GM06990 (cell line): ENCODE measurements around the gene SSPN.

Source experiments
- DNase-seq: peaks from one replicate; pipeline ENCODE4 v3.0.0-alpha.2; 2011; ENCODE audit not compliant: insufficient read length; ENCODE audit errors: extremely low read depth
- H3K27me3 ChIP-seq: replicated peaks from 2 replicates; pipeline ENCODE4 v1.6.0; 2011; ENCODE audit warnings: low read length; ENCODE audit not compliant: control insufficient read depth, insufficient read depth
- H3K36me3 ChIP-seq: 2 replicates; pipeline ENCODE4 v1.5.1; 2011; ENCODE audit warnings: low read length; ENCODE audit not compliant: control insufficient read depth, insufficient read depth
- H3K4me3 ChIP-seq: replicated peaks from 2 replicates; pipeline ENCODE4 v1.5.1; 2011; ENCODE audit warnings: low read depth, mild to moderate bottlenecking, control low read depth, low read length
- TF ChIP-seq, protein P1 (sequence below): IDR thresholded peaks from 2 replicates; pipeline ENCODE4 v1.5.1; 2011; ENCODE audit warnings: low read length, control low read depth, mild to moderate bottlenecking, inconsistent platforms; ENCODE audit not compliant: insufficient read depth, poor library complexity, severe bottlenecking

The SSPN gene

DNA sequence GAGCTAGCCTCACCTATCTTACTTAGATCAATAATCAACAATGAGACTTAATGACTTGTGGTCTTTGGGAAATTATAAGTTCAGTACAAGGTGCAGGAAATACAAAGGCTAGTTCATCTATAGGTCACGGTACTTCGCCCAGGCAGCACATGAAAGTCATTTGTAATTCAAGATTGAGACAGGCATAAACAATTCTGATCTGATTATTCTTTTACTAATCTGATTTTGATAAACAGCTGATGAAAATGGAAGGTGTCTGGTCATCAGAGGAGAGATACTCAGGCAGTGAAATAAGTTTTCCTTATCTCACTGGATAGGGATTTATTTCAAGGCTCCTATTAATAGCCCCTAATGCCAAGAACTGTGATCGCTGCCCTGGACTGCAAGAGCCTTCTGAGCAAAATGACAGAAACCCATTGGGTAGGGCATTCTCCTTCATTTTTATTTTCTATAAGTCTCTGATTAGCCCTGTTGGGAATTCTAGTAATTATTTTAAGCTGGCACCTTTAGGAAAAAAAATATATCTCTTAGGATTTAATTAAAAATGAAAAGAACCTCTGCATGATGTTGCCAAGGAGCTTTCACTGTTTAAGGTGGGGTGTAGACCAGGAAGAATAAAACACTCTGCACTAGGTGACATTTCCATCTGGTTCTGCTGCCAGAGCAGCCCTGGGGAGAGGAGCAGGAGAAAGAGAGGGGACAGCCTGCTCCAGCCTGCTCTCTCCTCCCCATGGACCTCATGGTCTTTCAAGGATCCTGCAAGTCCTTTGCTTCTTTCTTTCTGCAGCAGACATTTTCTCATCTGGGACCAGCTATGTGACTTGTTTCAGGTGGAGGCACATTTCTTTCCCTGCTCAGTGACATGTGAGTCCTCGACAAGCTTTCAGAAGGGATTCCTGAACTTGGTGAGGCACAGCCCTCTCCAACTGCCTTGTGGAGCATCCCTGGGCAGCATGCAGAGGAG is 44.8 kb downstream of the SSPN start:
- H3K27me3 ChIP-seq = no peaks in the 10 kb centered on the region
- TF ChIP-seq, protein P1, sequence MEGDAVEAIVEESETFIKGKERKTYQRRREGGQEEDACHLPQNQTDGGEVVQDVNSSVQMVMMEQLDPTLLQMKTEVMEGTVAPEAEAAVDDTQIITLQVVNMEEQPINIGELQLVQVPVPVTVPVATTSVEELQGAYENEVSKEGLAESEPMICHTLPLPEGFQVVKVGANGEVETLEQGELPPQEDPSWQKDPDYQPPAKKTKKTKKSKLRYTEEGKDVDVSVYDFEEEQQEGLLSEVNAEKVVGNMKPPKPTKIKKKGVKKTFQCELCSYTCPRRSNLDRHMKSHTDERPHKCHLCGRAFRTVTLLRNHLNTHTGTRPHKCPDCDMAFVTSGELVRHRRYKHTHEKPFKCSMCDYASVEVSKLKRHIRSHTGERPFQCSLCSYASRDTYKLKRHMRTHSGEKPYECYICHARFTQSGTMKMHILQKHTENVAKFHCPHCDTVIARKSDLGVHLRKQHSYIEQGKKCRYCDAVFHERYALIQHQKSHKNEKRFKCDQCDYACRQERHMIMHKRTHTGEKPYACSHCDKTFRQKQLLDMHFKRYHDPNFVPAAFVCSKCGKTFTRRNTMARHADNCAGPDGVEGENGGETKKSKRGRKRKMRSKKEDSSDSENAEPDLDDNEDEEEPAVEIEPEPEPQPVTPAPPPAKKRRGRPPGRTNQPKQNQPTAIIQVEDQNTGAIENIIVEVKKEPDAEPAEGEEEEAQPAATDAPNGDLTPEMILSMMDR = no peak
- DNase-seq = no peak
- H3K4me3 ChIP-seq = no peak overlapping the region
- H3K36me3 ChIP-seq = no peaks in the 10 kb centered on the region

DNA sequence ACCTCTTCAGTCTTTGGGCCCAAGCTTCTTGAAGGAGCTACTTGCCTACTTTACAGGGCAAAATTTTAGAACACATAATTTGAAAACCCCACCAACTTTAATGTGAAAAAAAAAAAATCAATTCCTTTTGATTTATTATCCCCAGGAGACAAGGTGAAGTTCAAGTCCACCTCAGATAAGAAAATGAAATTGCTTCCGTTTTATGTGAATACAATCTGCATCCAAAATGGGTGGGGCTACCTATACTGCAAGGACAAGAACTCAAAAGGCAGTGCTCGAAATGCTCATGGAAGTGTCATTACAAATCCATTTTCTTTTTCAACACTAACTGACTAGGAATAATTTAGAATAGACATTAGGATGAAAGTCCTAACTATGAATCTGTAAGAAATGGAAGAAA is 45.7 kb downstream of the SSPN start:
- Histone ChIP-seq H3K36me3 (no peaks in the 10 kb centered on the region), H3K4me3 (no peak overlapping the region), H3K27me3 (no peaks in the 10 kb centered on the region)
- no peak for DNase-seq
- TF ChIP-seq, protein P1 = no peak

DNA sequence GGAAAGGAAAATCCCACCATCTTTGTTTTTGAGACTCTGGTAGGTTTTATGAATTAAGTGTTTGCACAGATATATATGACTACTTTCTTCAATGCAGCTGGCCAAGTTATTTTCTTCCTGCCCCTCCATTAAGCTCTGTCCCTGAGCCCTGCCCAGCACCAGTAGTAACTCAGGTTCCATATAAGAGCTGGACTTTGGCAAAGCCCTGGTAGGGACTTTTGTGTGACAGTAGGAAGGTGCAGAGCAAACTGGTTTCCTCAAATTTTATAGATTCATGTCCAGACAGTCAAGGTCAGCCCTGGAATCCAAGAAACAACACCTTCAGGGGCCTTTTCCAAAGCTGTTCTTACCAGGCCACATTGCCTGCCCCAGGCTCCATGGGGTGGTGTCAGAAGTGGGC is 47.3 kb downstream of the SSPN start:
- H3K36me3 ChIP-seq = no peaks in the 10 kb centered on the region
- TF ChIP-seq, protein P1 = no peak
- no peak overlapping the region for H3K4me3 ChIP-seq
- DNase-seq = no peak
- H3K27me3 ChIP-seq = no peaks in the 10 kb centered on the region; the same call in 1 of the 2 replicates

DNA sequence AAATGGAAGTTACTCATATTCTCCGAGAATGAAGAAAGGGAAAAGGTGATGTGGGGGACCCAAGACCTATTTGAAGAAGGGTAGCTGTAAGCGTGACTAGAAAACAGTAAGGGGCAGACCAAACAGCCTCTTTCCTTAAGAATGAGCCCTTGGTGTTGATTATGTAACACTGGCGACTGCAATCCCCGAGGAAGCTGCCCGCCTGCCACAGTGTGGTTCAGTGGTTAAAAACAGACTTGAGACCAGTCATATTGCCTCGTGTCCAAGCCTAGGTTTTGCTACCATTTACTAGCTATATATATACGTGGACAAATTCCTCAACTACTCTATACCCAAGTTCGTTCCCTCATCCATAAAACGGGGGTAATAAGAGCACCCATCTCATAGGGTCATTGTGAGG is 49.1 kb downstream of the SSPN start:
- TF ChIP-seq, protein P1 = no peak
- Histone ChIP-seq H3K27me3 (no peaks in the 10 kb centered on the region; the same call in 1 of the 2 replicates), H3K4me3 (no peak overlapping the region), H3K36me3 (no peaks in the 10 kb centered on the region)
- no peak for DNase-seq

DNA sequence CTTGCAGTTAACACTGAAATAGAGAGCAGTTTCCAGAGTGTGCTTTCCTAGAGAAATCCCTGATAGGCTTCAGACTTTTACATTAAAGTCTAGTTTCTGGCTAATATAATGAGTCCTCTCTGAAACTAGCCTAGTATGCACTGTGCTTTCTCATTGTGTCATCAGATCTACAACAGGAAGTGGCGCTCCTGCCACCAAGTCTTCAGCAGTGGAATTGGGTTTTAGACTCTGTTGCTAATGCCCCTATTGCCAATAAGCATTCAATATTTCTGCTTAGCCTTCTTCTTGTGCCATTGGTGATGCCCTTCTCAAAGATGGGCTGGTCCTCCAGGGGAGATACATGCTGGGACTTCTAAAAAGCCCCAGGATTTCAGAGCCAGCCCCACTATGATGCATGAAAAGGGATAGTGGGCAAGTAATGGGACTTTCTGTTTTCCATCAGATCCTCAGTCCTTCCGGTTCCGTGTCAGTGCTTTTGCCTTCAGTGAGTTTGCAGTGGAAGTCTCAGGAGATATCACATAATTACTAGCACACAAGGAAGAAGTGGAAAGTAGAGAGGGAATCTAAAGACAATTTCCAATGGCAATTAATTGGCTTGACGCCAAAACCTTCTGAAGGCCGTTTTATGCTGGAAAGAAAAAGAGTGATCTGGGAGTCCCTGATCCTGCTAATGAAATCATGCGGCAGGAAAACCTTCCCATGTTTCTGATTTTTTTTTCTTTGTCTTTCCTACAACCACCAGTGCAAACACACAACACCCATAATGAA is 50.0 kb downstream of the SSPN start:
- Histone ChIP-seq H3K27me3 (no peaks in the 10 kb centered on the region; the same call in 1 of the 2 replicates), H3K4me3 (no peak overlapping the region), H3K36me3 (no peaks in the 10 kb centered on the region)
- no peak for DNase-seq
- TF ChIP-seq, protein P1 = no peak
